T-helper 1 cell treated with Interleukin-12 subunit alpha and Interleukin-12 subunit beta and Interleukin-4 antibody, amounts not matched to agents 30 μg/mL and 1 μg/mL, for 36 hours (primary cell): ENCODE results near the gene ANKRD28.
A peak's percentile ranks its signal among the peaks of the same experiment; 100 is the strongest.

Experiments used
- H3K27ac Mint-ChIP-seq: one replicate; pipeline ENCODE4 v1.8.0; 2021; ENCODE audit warnings: mild to moderate bottlenecking, mixed read lengths
- H3K27me3 Mint-ChIP-seq: one replicate; pipeline ENCODE4 v1.8.0; 2021; ENCODE audit warnings: low read depth, mixed read lengths
- H3K36me3 Mint-ChIP-seq: one replicate; pipeline ENCODE4 v1.8.0; 2021; ENCODE audit warnings: low read depth, mixed read lengths
- H3K4me1 Mint-ChIP-seq: one replicate; pipeline ENCODE4 v1.8.0; 2021; ENCODE audit warnings: low read depth, mixed read lengths
- H3K4me3 Mint-ChIP-seq: one replicate; pipeline ENCODE4 v1.8.0; 2021; ENCODE audit warnings: mild to moderate bottlenecking, moderate library complexity, mixed read lengths
- H3K9me3 Mint-ChIP-seq: one replicate; pipeline ENCODE4 v1.8.0; 2021; ENCODE audit warnings: mixed read lengths

Gene ANKRD28

GRCh38 chr3:15707779-15708178 lies 90.0 kb downstream of the ANKRD28 start:
- Mint-ChIP-seq H3K4me3 (no peak overlapping the region), H3K27me3 (no peaks in the 10 kb centered on the region), H3K27ac (no peak overlapping the region), H3K9me3 (no peaks in the 10 kb centered on the region), H3K4me1 (peaks cover 5% of the 10 kb centered on the region), H3K36me3 (peaks cover 37% of the 10 kb centered on the region)

DNA sequence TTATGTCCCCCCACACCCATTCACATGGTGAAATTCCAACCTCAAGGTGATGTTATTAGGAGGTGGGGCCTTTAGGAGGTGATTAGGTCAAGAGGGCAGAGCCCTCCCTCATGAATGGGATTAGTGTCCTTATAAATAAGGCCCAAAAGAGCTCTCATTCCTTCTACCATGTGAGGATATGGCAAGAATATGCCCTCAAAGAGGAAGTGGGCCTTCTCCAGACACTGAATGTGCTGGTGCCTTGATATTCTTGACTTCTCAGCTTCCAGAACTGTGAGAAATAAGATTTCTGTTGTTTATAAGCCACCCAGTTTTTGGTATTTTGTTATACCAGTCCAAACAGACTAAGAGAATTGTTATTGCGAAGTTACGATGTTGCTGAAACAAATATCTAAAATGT lies 94.4 kb downstream of the ANKRD28 start:
- Mint-ChIP-seq H3K4me1 (no peaks in the 10 kb centered on the region), H3K36me3 (peaks cover 41% of the 10 kb centered on the region), H3K27ac (no peak overlapping the region), H3K27me3 (no peaks in the 10 kb centered on the region), H3K4me3 (no peak overlapping the region), H3K9me3 (no peaks in the 10 kb centered on the region)

GRCh38 chr3:15694628-15695027 lies 103.2 kb downstream of the ANKRD28 start:
- Mint-ChIP-seq H3K9me3 (no peaks in the 10 kb centered on the region), H3K27me3 (no peaks in the 10 kb centered on the region), H3K27ac (no peak overlapping the region), H3K4me3 (no peak overlapping the region), H3K36me3 (peaks cover 40% of the 10 kb centered on the region), H3K4me1 (peaks cover 3% of the 10 kb centered on the region)

- Mint-ChIP-seq H3K4me3 (no peak overlapping the region), H3K9me3 (no peaks in the 10 kb centered on the region), H3K4me1 (peaks cover 3% of the 10 kb centered on the region), H3K27ac (no peak overlapping the region), H3K36me3 (peaks cover 38% of the 10 kb centered on the region), H3K27me3 (no peaks in the 10 kb centered on the region)
Observed at GRCh38 chr3:15693355-15693754, 104.4 kb downstream of the ANKRD28 start.

GRCh38 chr3:15690748-15691147 lies 107.0 kb downstream of the ANKRD28 start:
- peaks cover 31% of the 10 kb centered on the region for H3K36me3 Mint-ChIP-seq
- H3K27me3 Mint-ChIP-seq = no peaks in the 10 kb centered on the region
- H3K27ac Mint-ChIP-seq = no peak overlapping the region
- no peak overlapping the region for H3K4me3 Mint-ChIP-seq
- H3K4me1 Mint-ChIP-seq = peaks cover 4% of the 10 kb centered on the region
- H3K9me3 Mint-ChIP-seq = no peaks in the 10 kb centered on the region

GRCh38 chr3:15690230-15690629 lies 107.5 kb downstream of the ANKRD28 start:
- Mint-ChIP-seq H3K4me3 (no peak overlapping the region), H3K4me1 (peaks cover 4% of the 10 kb centered on the region), H3K27me3 (no peaks in the 10 kb centered on the region), H3K9me3 (no peaks in the 10 kb centered on the region), H3K36me3 (peaks cover 33% of the 10 kb centered on the region), H3K27ac (no peak overlapping the region)

GRCh38 chr3:15685927-15686326 lies 111.9 kb downstream of the ANKRD28 start:
- Mint-ChIP-seq H3K4me3 (no peak overlapping the region), H3K27me3 (no peaks in the 10 kb centered on the region), H3K27ac (no peak overlapping the region), H3K9me3 (no peaks in the 10 kb centered on the region), H3K4me1 (peaks cover 4% of the 10 kb centered on the region), H3K36me3 (peaks cover 36% of the 10 kb centered on the region)

DNA sequence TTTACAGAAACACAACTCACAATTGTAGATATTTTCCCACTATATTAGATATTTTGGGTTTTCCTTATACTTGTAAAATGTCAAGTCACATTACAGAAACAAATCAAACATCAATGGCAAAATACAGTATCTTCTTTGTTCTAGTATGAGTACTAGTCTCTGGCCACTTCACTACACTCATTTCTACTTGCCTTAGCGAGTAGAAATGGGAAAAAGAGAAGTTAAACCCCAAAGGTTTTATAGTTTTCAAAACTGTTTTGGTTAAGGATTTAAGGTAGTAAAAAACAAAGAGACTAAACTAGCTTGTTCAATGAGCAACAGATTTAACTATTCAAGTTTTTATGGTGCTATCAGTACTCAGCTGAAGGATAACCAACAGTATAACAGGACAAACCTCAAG lies 114.5 kb downstream of the ANKRD28 start:
- Mint-ChIP-seq H3K27ac (no peak overlapping the region), H3K27me3 (no peaks in the 10 kb centered on the region), H3K4me3 (no peak overlapping the region), H3K9me3 (no peaks in the 10 kb centered on the region), H3K36me3 (peaks cover 30% of the 10 kb centered on the region), H3K4me1 (peaks cover 4% of the 10 kb centered on the region)

DNA sequence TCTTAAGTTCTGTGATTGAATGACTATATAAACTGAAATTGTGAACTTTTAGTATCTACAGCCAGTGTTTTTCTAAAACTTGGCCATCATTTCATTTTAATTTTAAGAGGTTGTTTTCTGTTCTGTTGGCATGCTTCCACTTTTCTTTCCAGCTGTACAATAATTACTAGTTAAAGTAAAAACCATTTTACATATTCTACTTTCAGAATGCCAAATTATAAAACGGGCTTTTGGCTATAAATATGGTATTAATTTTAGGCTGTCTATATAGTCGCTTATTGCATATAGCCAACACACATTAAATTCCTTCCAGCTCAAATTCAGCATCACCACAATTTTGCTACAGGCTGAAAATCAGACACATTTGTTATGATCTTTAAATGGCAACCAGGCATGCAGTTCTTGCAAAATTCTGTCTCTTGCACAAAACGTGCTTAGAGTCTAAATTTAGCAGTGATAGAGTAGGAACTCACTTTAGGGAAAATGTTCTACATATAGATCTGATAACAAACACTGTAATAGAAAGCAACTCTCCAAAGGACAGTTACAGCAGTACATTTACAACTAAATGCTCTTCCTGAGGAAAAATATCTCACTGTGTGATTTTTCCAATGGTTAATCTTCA lies 115.1 kb downstream of the ANKRD28 start:
- Mint-ChIP-seq H3K4me1 (peaks cover 4% of the 10 kb centered on the region), H3K9me3 (no peaks in the 10 kb centered on the region), H3K4me3 (no peak overlapping the region), H3K27ac (no peak overlapping the region), H3K36me3 (peaks cover 30% of the 10 kb centered on the region), H3K27me3 (no peaks in the 10 kb centered on the region)

DNA sequence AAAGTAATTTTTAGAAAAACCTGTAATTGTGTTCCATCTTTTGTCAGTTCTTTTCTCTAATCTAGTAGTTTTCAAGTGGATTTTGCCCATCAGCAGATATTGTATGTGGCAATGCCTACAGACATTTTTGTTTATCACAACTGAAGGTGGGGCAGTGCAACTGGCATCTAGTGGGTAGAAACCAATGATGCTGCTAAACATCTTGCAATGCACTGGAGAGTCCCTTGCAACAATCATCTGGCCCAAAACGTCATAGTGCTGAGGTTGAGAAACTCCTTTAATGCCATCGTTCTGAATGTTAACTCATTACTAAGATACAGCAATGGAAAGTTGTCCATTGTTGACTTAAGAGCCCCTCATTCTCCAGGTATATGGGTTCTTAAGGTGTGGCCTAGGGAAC lies 116.1 kb downstream of the ANKRD28 start:
- Mint-ChIP-seq H3K4me1 (peaks cover 2% of the 10 kb centered on the region), H3K9me3 (no peaks in the 10 kb centered on the region), H3K36me3 (peaks cover 30% of the 10 kb centered on the region), H3K27ac (no peak overlapping the region), H3K4me3 (no peak overlapping the region), H3K27me3 (no peaks in the 10 kb centered on the region)

DNA sequence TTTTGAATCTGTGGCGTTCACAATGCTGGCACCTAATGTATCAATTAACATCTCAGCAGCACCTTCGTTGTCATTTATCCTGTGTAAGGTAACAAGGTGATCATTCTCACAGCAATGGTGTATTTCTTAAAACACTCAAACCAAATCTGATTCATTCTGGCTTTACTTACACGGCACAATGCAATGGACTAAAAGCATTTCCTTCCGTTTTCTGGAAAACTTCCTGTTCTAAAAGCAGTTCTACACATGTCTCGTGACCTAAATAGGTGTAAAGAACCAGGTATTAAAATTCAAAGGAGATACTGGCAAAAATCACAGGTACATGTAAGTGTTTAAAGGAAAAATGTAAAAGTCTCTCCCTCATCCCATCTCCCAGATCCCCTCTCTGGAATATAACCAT lies 118.5 kb downstream of the ANKRD28 start:
- peaks cover 25% of the 10 kb centered on the region for H3K36me3 Mint-ChIP-seq
- no peaks in the 10 kb centered on the region for H3K27me3 Mint-ChIP-seq
- no peaks in the 10 kb centered on the region for H3K9me3 Mint-ChIP-seq
- H3K27ac Mint-ChIP-seq = no peak overlapping the region
- peaks cover 2% of the 10 kb centered on the region for H3K4me1 Mint-ChIP-seq
- no peak overlapping the region for H3K4me3 Mint-ChIP-seq

GRCh38 chr3:15676259-15676658 lies 121.5 kb downstream of the ANKRD28 start:
- Mint-ChIP-seq H3K27me3 (no peaks in the 10 kb centered on the region), H3K27ac (no peak overlapping the region), H3K4me3 (no peak overlapping the region), H3K36me3 (peaks cover 19% of the 10 kb centered on the region), H3K4me1 (no peaks in the 10 kb centered on the region), H3K9me3 (no peaks in the 10 kb centered on the region)

GRCh38 chr3:15673536-15673935 lies 124.2 kb downstream of the ANKRD28 start:
- H3K36me3 Mint-ChIP-seq = peaks cover 31% of the 10 kb centered on the region
- peaks cover 2% of the 10 kb centered on the region for H3K4me1 Mint-ChIP-seq
- no peaks in the 10 kb centered on the region for H3K27me3 Mint-ChIP-seq
- no peaks in the 10 kb centered on the region for H3K9me3 Mint-ChIP-seq
- H3K27ac Mint-ChIP-seq = no peak overlapping the region
- H3K4me3 Mint-ChIP-seq = no peak overlapping the region

- peaks cover 17% of the 10 kb centered on the region for H3K9me3 Mint-ChIP-seq
- H3K27ac Mint-ChIP-seq = peak overlapping the region; percentile 24
- peaks cover 19% of the 10 kb centered on the region for H3K4me1 Mint-ChIP-seq
- H3K27me3 Mint-ChIP-seq = no peaks in the 10 kb centered on the region
- H3K36me3 Mint-ChIP-seq = peaks cover 52% of the 10 kb centered on the region
- no peak overlapping the region for H3K4me3 Mint-ChIP-seq
Observed at GRCh38 chr3:15667484-15667883, 130.3 kb downstream of the ANKRD28 start.

DNA sequence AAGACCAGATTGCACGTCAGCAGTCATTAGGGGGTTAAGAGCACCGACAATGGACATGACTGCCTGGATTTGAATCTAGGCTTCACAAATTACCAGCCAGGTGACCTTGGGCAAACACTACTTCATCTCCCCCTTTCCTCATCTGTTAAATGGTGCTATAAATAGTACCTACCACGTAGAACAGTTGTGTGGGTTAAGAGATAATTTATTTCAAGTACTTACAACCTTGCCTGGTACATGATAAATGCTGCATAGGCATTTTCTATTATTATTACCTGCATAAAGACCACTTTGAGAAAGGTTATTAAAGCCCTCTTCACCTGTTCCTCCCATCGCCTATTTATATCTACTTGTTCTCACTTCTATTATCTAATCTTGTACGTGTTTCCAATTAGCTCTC lies 131.5 kb downstream of the ANKRD28 start:
- no peak overlapping the region for H3K27ac Mint-ChIP-seq
- peaks cover 50% of the 10 kb centered on the region for H3K36me3 Mint-ChIP-seq
- no peak overlapping the region for H3K4me3 Mint-ChIP-seq
- peaks cover 20% of the 10 kb centered on the region for H3K4me1 Mint-ChIP-seq
- H3K27me3 Mint-ChIP-seq = peaks cover 5% of the 10 kb centered on the region
- H3K9me3 Mint-ChIP-seq = peaks cover 24% of the 10 kb centered on the region
